GM23338 (cell line): ENCODE results near the gene MEGF6. TPM values are rescaled to one million over a fixed set of nuclear protein-coding genes. Genes with fewer than 3 reads are reported as not detected.
"Not testable (repeated sequence)": the region's sequence is repeated elsewhere in the genome, so short reads cannot be mapped to it uniquely, and the experiment has no call there.

Experiments
- ATAC-seq: fragments of 200-7000 bp; cut with Tn5 transposase; 3 replicates; pipeline ENCODE4 v1.9.1; 2020
- DNase-seq: peaks from one replicate; pipeline ENCODE4 v3.0.0-alpha.2; 2015; ENCODE audit warnings: low spot score
- H2AFZ ChIP-seq: fragments of 200-600 bp; sonication (generic); 2 replicates; pipeline ENCODE4 v1.8.0; 2016; ENCODE audit warnings: antibody characterized with exemption, mild to moderate bottlenecking, moderate library complexity
- H3F3A ChIP-seq: fragments of 200-600 bp; sonication (generic); replicated peaks from 2 replicates; pipeline ENCODE4 v1.8.0; 2017; ENCODE audit warnings: antibody characterized with exemption, mixed run types, low read depth
- H3K27ac ChIP-seq: fragments of 200-600 bp; sonication (generic); 2 replicates; pipeline ENCODE4 v1.6.1; 2016; ENCODE audit warnings: low read depth
- H3K27me3 ChIP-seq: fragments of 200-600 bp; sonication (generic); 2 replicates; pipeline ENCODE4 v1.8.0; 2016; ENCODE audit warnings: mild to moderate bottlenecking, mixed run types, moderate library complexity; ENCODE audit not compliant: insufficient read depth
- H3K36me3 ChIP-seq: fragments of 200-600 bp; sonication (generic); 2 replicates; pipeline ENCODE4 v1.8.0; 2016; ENCODE audit warnings: mild to moderate bottlenecking; ENCODE audit not compliant: insufficient read depth
- H3K4me1 ChIP-seq: fragments of 200-600 bp; sonication (generic); 2 replicates; pipeline ENCODE4 v1.8.0; 2016; ENCODE audit warnings: mild to moderate bottlenecking, moderate library complexity; ENCODE audit not compliant: insufficient read depth
- H3K4me2 ChIP-seq: fragments of 200-600 bp; sonication (generic); 2 replicates; pipeline ENCODE4 v1.7.1; 2017; ENCODE audit warnings: mixed run types
- H3K4me3 ChIP-seq: fragments of 200-600 bp; sonication (generic); 2 replicates; pipeline ENCODE4 v1.6.1; 2016; ENCODE audit warnings: mixed run types
- H3K79me2 ChIP-seq: fragments of 200-600 bp; sonication (generic); replicated peaks from 2 replicates; pipeline ENCODE4 v1.8.0; 2017; ENCODE audit warnings: mild to moderate bottlenecking; ENCODE audit not compliant: insufficient read depth
- H3K9me2 ChIP-seq: fragments of 200-600 bp; sonication (generic); 2 replicates; pipeline ENCODE4 v1.8.0; 2017; ENCODE audit not compliant: insufficient read depth
- H4K20me1 ChIP-seq: fragments of 200-600 bp; sonication (generic); replicated peaks from 2 replicates; pipeline ENCODE4 v1.8.0; 2017; ENCODE audit warnings: mild to moderate bottlenecking; ENCODE audit not compliant: insufficient read depth
- H3K27ac Mint-ChIP-seq: 2 replicates; pipeline ENCODE4 v1.8.0; 2020; ENCODE audit warnings: inconsistent platforms, mild to moderate bottlenecking, moderate library complexity, mixed read lengths
- H3K27me3 Mint-ChIP-seq: 3 replicates; pipeline ENCODE4 v1.8.0; 2022; ENCODE audit warnings: low read depth, mild to moderate bottlenecking, moderate library complexity, mixed read lengths, inconsistent platforms; ENCODE audit not compliant: insufficient read depth, poor library complexity
- H3K36me3 Mint-ChIP-seq: 3 replicates; pipeline ENCODE4 v1.8.0; 2021; ENCODE audit warnings: low read depth, mild to moderate bottlenecking, inconsistent platforms, moderate library complexity, mixed read lengths
- H3K4me1 Mint-ChIP-seq: 3 replicates; pipeline ENCODE4 v1.8.0; 2020; ENCODE audit warnings: mild to moderate bottlenecking, inconsistent platforms, mixed read lengths
- H3K4me3 Mint-ChIP-seq: 3 replicates; pipeline ENCODE4 v1.8.0; 2021; ENCODE audit warnings: moderate library complexity, mild to moderate bottlenecking, inconsistent platforms, mixed read lengths
- H3K9me3 Mint-ChIP-seq: 3 replicates; pipeline ENCODE4 v1.8.0; 2020; ENCODE audit warnings: moderate library complexity, mild to moderate bottlenecking, inconsistent platforms, mixed read lengths
- CTCF ChIP-seq, 2 experiments: fragments of 200-600 bp in 1 of 2; sonication (generic) in 1 of 2; conservative IDR thresholded peaks; 2 replicates each; pipeline versions ENCODE4 v1.5.1 to v1.6.1; 2016 to 2017; ENCODE audit warnings: antibody characterized with exemption in 2 of 2, low read depth in 2 of 2, mild to moderate bottlenecking in 2 of 2, moderate library complexity in 1 of 2
- EZH2 ChIP-seq: fragments of 200-600 bp; sonication (generic); IDR thresholded peaks from one replicate; pipeline ENCODE4 v1.8.0; 2017; ENCODE audit warnings: antibody characterized with exemption, mild to moderate bottlenecking, low read depth; ENCODE audit not compliant: unreplicated experiment
- EZH2phosphoT487 ChIP-seq: fragments of 200-600 bp; sonication (generic); IDR thresholded peaks from one replicate; pipeline ENCODE4 v1.8.1; 2018; ENCODE audit warnings: antibody characterized with exemption; ENCODE audit not compliant: unreplicated experiment
- NANOG ChIP-seq: IDR thresholded peaks from 2 replicates; pipeline ENCODE4 v1.6.1; 2016; ENCODE audit warnings: antibody characterized with exemption, borderline replicate concordance
- POLR2AphosphoS5 ChIP-seq: IDR thresholded peaks from 2 replicates; pipeline ENCODE4 v1.6.1; 2016; ENCODE audit warnings: antibody characterized with exemption, low read depth
- REST ChIP-seq: IDR thresholded peaks from one replicate; pipeline ENCODE4 v1.6.1; 2018; ENCODE audit warnings: antibody characterized with exemption; ENCODE audit not compliant: unreplicated experiment
- STAT1 ChIP-seq: IDR thresholded peaks from one replicate; pipeline ENCODE4 v1.6.1; 2016; ENCODE audit warnings: antibody characterized with exemption; ENCODE audit not compliant: unreplicated experiment
- ZNF114 ChIP-seq: fragments of 250-450 bp; sonication (Bioruptor Pico); IDR thresholded peaks from 2 replicates; pipeline ENCODE4 v1.5.0; 2020; ENCODE audit warnings: mild to moderate bottlenecking, moderate library complexity
- ZNF331 ChIP-seq: fragments of 250-450 bp; sonication (Bioruptor Pico); IDR thresholded peaks from 2 replicates; pipeline ENCODE4 v1.5.0; 2020; ENCODE audit warnings: low read depth, mild to moderate bottlenecking, moderate library complexity
- ZNF462 ChIP-seq: fragments of 250-450 bp; sonication (Bioruptor Pico); IDR thresholded peaks from 2 replicates; pipeline ENCODE4 v1.5.0; 2020; ENCODE audit warnings: mild to moderate bottlenecking, moderate library complexity
- polyA plus RNA-seq: library from polyadenylated mRNA; unstranded; fragments of >200 nt; fragmentation: Nextera tagmentation; extraction: Ambion mirVana; gene quantifications from 2 replicates; pipeline ENCODE4 v1.2.1, GENCODE V29; 2016
- total RNA-seq: library from RNA; depleted of rRNA; stranded (reverse); fragments of >200 nt; shearing (Covaris generic); gene quantifications from 2 replicates; pipeline ENCODE4 v1.2.3, GENCODE V29; 2014
- TF ChIP-seq, protein P1 (sequence below): IDR thresholded peaks from 2 replicates; pipeline ENCODE4 v1.6.1; 2016; ENCODE audit warnings: antibody characterized with exemption

The MEGF6 gene
- total and polyA plus RNA-seq, 2 experiments from 2014 or later = 4.0 to 21.4 TPM

DNA sequence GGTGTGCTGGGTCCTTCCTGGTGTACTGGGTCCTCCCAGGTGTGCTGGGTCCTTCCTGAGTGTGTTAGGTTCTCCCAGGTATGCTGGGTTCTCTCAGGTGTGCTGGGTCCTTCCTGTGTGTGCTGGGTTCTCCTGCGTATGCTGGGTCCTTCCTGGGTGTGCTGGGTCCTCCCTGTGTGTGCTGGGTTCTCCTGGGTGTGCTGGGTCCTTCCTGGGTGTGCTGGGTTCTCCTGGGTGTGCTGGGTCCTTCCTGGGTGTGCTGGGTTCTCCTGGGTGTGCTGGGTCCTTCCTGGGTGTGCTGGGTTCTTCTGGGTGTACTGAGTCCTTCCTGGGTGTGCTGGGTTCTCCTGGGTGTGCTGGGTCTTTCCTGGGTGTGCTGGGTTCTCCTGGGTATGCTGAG is 38.7 kb downstream of the MEGF6 start:
- H2AFZ ChIP-seq, H4K20me1 ChIP-seq, H3K79me2 ChIP-seq, H3K36me3 Mint-ChIP-seq, H3K4me2 ChIP-seq, H3K36me3 ChIP-seq, H3K4me1 ChIP-seq, H3K27ac Mint-ChIP-seq, H3K9me2 ChIP-seq, H3F3A ChIP-seq, ATAC-seq, H3K4me3 ChIP-seq, H3K27me3 ChIP-seq, H3K9me3 Mint-ChIP-seq, DNase-seq, H3K27me3 Mint-ChIP-seq, H3K27ac ChIP-seq, H3K4me3 Mint-ChIP-seq, H3K4me1 Mint-ChIP-seq: not testable (repeated sequence)

- Mint-ChIP-seq H3K4me3 (no peak overlapping the region), H3K9me3 (no peaks in the 10 kb centered on the region), H3K27me3 (no peaks in the 10 kb centered on the region), H3K4me1 (no peaks in the 10 kb centered on the region), H3K27ac (no peak overlapping the region), H3K36me3 (peaks cover 5% of the 10 kb centered on the region)
- H3K27ac ChIP-seq = no peak overlapping the region
- no peak overlapping the region for H3K4me3 ChIP-seq
- H2AFZ ChIP-seq = no peak overlapping the region
- no peak overlapping the region for H3K4me2 ChIP-seq
- ATAC-seq = no peak
- no peaks in the 10 kb centered on the region for H3K79me2 ChIP-seq
- H3K9me2 ChIP-seq = no peaks in the 10 kb centered on the region
- no peaks in the 10 kb centered on the region for H3K4me1 ChIP-seq
- no peaks in the 10 kb centered on the region for H4K20me1 ChIP-seq
- H3K36me3 ChIP-seq = no peaks in the 10 kb centered on the region
- H3F3A ChIP-seq = no peaks in the 10 kb centered on the region
- DNase-seq = no peak
- H3K27me3 ChIP-seq = no peaks in the 10 kb centered on the region
- no peak for TF ChIP-seq POLR2AphosphoS5
- TF ChIP-seq ZNF331 (CRISPR knock-in tag) = no peak
- no peak for TF ChIP-seq NANOG
- TF ChIP-seq, protein P1, sequence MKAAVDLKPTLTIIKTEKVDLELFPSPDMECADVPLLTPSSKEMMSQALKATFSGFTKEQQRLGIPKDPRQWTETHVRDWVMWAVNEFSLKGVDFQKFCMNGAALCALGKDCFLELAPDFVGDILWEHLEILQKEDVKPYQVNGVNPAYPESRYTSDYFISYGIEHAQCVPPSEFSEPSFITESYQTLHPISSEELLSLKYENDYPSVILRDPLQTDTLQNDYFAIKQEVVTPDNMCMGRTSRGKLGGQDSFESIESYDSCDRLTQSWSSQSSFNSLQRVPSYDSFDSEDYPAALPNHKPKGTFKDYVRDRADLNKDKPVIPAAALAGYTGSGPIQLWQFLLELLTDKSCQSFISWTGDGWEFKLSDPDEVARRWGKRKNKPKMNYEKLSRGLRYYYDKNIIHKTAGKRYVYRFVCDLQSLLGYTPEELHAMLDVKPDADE = no peak
- TF ChIP-seq EZH2 = no peak
- TF ChIP-seq ZNF462 = no peak
- no peak for TF ChIP-seq REST
- TF ChIP-seq ZNF114 (CRISPR knock-in tag) = no peak
- no peak for TF ChIP-seq STAT1
- TF ChIP-seq EZH2phosphoT487 = no peak
- TF ChIP-seq CTCF (conservative IDR thresholded peaks at IDR 0.05; ENCODE audit: low read depth in 2 of 2) = no peak
These were observed 40.0 kb downstream of the MEGF6 start for GRCh38 chr1:3571263-3571662.
